HL-60 (cell line): ENCODE data around the gene SMU1.
"Not testable (repeated sequence)": the region's sequence is repeated elsewhere in the genome, so short reads cannot be mapped to it uniquely, and the experiment has no call there.

ENCODE experiments used
- CTCF ChIP-seq: IDR thresholded peaks from one replicate; pipeline ENCODE4 v1.5.1; 2011; ENCODE audit warnings: low read length, control low read depth, inconsistent platforms; ENCODE audit not compliant: insufficient read depth
- SPI1 ChIP-seq: IDR thresholded peaks from 2 replicates; pipeline ENCODE4 v1.6.1; 2012; ENCODE audit warnings: low read depth, mild to moderate bottlenecking, borderline replicate concordance

GRCh38 chr9:33000682-33001055 is 75.8 kb downstream of the SMU1 start:
- TF ChIP-seq CTCF, SPI1: not testable (repeated sequence)
